ENCODE measurements around the gene PRC1.

DNA sequence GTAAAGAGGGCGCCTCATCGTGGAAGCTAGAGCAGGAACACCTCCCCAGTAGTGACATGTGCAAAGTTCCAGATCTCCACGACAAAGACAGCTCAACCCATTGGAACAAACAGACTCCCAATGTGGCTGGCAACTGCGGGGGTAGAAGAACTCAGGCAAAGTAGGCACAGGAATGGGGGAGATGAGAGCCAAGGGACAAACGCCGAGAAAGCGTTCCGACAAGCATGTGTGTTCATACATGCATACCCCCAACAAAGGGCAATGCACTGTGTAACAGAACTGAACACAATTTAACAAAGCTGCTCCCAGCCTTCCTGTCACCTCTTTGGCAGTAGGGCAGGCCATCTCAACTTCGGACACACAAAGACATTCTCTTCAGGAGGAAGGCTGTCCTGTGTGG, 28.1 kb downstream of the PRC1 start:
- TF ChIP-seq CTCF (IDR thresholded peaks at IDR 0.05) (no peak), ZFX (IDR thresholded peaks at IDR 0.05; ENCODE audit: borderline replicate concordance) (no peak)

All from 22Rv1 (cell line).